Hematopoietic multipotent progenitor cell (in vitro differentiated cells): Measurements from ENCODE around the gene RALB. TPM values are rescaled to one million over a fixed set of nuclear protein-coding genes. Genes with fewer than 3 reads are reported as not detected.
"Not testable (repeated sequence)": the region's sequence is repeated elsewhere in the genome, so short reads cannot be mapped to it uniquely, and the experiment has no call there.

Experiments
- DNase-seq, 3 donors: peaks; one replicate each; pipeline ENCODE4 v3.0.0-alpha.2; 2011 to 2015; ENCODE audit warnings: low read depth in 2 of 3, low spot score in 2 of 3
- total RNA-seq: library from RNA; depleted of rRNA; stranded (reverse); fragments of >200 nt; gene quantifications from one replicate; pipeline ENCODE4 v1.2.3, GENCODE V29; 2012

Gene RALB
- total RNA-seq, 1 donor = 32.6 TPM

DNA sequence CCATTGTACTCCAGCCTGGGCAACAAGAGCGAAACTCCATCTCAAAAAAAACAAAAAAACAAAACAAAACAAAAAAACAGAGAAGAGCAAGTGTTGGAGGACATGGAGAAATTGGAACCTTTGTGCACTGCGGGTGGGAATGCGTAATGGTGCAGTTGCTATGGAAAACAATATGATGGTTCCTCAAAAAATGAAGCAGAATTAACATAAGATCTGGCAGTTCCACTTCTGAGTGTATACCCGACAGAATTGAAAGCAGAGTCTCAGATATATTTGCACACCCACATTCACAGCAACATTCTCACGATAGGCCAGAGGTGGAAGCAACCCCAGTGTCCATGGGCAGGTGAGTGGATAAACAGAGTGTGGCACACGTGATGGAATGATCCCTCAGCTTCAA, 11.0 kb upstream of the RALB start:
- DNase-seq = no peak

DNA sequence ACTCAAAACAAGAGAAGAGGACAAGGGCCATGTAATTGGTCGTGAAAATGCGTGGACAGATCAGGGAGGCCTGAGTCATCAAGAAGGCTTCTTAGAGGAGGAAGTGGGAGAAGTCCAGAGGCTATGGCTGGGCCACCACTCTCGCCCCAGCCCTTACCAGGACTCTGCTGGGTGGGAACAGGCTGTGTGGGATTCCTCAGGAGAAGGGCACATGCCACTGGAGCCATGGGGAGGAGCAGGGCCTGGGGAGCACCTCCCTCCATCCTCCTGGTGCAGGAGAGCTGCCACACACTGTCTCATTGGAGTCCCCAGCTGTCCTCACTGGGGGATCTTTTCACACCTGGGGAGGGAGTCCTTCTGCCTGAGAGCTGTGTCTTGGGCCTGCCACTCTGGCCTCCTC, 9.4 kb upstream of the RALB start:
- no peak for DNase-seq

DNA sequence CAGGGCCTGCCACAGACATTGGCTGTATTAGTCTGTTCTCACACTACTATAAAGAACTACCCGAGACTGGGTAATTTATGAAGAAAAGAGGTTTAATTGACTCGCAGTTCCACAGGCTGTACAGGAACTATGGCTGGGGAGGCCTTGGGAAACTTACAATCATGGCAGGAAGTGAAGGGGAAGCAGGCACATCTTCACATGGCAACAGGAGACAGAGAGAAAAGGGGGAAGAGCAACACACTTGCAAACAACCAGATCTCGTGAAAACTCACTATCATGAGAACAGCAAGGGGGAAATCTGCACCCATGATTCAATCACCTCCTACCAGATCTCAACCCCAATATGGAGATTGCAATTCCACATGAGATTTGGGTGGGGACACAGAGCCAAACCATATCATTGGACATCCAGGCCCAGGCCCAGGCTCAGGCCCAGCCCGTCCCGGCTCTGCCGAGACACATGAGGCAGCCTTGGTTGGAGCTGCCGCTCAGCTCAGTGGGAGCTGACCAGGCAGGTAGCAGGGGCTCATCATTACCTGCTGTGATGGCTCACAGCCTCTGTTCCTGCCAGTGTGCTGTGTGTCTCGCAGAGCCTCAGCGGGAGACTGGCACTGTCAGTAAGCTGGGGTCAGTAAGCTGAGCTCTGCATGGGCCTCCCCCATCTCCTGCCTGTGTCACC, 8.6 kb upstream of the RALB start:
- no peak for DNase-seq

DNA sequence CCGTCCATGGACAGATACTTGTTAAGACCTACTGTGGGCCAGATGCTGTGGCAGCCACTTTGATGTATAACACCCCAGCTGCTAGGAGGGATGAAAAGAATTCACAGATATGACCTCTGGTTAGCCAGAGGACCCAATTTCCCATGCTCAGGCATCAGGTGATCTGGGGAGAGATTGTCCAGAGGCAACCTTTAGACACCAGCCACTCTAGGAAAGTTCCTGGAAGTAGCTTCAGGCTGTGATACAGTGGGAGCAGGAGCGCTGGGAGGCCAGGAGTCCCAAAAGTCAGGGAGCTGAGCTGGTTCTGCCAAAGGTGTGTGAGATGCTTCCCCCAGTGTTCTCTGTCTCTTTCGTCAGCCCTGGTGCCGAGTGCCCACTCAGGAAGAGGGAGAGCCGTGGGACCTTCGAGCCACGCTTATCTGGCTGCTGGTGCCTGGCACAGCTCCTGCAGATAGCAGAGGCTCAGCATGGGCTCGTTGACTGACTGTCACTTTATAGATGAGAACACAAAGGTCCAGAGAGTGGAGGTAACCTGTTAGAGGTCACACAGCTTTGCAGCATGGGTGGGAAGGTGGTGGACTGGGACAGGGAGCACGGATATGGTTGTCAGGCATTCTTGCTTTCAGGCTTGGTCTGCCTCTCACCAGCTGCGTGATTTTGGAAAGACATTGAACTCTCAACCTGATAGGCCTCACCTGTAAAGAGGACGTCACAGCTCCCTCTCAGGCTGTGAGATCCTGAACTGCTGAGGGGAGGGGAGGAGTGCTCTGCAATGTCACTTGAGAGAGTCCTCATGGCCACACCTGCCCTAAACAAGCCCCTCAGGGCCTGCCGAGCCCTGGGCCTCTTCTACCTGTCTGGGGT, 7.8 kb upstream of the RALB start:
- no peak for DNase-seq

DNA sequence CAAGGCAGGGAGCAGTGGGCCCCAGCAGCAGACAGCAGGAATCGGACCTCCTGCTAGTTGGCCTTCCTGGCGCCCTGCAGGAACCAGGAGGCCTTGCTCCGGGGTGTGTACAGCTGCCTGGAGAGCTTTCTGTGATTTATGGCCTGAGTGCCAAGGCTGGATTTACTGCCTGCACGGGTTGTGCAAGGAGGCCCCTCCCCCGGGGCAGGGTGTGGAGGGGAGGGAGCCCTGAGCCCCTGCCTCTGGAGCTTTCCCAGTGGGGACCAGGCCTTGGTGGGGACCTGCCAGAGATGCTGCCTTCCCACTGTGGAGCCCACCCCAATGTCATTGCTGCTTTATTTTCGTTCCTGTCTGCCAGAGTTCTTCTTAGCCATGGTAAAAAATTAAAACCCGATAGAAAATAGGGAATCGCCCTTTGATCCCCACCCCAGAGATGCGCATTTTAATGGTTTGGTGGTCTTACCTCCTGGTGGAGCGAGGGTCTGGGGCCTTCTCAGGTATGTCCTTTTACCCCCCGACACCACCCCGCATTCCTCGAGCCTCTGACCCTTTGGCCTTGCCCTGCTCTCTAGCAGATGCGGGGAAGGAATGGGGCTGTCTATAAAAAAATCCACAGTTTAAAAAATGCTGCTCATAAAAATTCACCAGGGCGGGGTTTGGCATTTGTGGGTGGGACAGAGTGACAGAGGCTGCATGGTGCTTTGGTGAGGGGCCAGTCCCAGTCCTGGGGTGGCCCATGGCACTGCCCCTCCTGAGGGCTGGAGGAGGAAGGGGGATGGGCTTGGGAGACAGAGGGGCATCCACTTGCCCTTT, 6.9 kb upstream of the RALB start:
- DNase-seq = peak in 1 of 3 donors; percentile 49

DNA sequence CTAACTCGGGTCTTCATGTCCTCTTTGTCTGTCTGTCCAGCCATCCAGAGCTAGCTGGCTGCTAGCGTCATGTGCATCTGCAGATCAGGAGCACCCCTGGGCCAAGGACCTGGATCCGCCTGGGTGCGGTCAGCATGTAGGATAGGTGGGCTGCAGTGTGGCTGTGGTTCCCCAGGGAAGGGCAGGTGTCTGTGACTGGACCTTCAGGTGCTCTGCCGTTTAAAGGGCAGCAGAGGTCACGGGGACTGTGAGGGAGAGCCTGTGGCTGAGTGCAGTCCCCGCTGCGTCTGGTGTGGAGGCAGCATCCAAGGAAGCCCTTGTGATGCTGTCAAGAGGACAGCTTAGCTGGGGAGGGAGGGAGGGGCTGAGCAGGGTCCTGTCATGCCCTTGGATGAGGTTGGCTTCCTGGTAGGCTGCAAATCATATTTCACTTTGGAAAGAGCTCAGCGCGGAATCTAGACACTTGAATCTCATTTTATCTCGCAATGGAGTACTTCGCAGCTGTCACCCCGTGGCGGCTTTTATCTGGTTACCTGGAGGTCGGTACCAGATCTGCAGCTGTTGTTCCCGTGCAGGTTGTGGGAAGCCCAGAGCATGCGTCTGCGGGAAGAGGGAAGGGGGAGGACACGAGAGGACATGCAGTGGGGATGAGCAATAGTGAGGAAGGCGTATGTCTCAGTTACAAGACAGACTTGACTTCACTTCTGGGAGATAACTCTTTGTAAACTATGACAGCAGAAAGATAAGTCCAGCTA, 5.9 kb upstream of the RALB start:
- DNase-seq = no peak

DNA sequence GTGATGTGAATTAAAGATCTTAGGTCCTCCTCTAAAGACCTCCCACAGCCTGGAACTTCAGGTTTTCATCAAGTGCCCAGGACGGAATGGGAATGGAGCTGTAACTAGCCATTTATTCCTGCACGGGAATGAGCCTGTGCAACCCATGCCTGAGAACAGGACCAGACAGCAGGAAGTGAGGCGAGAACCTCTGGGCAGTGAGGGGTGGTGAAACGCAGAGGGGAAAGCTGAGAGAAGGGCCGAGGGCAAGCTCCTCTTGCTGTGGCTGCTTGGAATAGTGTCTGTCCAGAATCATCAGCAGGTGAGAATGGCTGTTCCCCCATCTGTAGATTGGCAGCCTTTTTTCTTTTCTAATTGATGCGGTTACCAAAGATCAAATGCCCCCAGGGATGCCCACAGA, 4.8 kb upstream of the RALB start:
- DNase-seq = no peak

DNA sequence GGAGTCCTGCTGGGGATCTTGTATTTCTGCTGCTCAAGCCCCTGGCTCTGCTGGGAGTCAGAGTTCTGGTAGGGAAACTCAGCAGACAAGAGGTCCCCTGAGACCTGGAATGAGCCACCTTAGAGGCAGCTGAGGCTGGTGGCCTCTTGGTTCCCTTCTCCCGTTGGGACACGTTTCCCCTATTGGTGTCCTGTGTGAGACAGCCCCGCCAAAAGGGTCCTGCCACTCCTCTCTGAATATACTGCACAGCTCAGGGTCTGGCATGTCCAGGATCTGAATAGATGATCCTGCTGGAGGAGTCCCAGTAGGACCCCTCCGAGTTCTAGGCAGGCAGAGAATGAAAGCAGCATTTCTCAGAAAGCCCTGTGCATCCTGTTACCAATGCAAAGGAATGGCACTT, 2.0 kb upstream of the RALB start:
- DNase-seq = no peak

DNA sequence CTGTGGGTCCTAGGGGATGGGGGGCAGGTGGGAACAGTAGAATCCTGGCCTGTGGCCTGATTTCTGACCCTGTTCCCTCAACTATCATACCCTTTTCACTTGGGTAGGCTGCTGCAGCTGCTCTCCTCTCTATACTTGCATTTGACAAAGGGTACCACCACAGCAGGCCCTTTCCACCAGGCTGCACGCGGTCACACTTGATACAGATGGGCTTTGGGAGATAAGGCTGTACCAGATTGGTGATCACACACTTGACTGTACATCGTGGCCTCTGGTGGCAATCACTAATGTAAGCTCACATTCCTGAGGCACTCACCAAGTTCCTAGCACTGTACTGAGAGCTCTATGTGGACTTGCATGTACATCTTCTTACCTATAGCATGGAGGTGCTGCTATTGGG, 1.6 kb upstream of the RALB start:
- DNase-seq = peak in 1 of 3 donors; percentile 34

DNA sequence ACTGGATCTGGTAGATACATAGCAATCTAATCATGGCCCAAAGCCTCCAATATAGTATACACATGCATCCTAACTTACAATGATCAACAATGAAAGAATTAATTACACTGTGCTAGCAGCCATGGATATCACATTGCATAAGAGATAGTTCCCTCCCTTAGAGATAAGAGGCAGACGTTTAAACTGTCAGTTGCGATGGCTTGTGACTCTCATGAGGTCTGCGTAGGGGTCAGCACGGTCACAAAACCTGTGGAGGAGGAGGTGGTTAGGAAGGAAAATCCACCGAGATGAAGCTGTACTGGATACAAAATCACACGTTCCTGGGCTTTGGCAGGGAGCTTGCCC, 800 bp upstream of the RALB start:
- no peak for DNase-seq

DNA sequence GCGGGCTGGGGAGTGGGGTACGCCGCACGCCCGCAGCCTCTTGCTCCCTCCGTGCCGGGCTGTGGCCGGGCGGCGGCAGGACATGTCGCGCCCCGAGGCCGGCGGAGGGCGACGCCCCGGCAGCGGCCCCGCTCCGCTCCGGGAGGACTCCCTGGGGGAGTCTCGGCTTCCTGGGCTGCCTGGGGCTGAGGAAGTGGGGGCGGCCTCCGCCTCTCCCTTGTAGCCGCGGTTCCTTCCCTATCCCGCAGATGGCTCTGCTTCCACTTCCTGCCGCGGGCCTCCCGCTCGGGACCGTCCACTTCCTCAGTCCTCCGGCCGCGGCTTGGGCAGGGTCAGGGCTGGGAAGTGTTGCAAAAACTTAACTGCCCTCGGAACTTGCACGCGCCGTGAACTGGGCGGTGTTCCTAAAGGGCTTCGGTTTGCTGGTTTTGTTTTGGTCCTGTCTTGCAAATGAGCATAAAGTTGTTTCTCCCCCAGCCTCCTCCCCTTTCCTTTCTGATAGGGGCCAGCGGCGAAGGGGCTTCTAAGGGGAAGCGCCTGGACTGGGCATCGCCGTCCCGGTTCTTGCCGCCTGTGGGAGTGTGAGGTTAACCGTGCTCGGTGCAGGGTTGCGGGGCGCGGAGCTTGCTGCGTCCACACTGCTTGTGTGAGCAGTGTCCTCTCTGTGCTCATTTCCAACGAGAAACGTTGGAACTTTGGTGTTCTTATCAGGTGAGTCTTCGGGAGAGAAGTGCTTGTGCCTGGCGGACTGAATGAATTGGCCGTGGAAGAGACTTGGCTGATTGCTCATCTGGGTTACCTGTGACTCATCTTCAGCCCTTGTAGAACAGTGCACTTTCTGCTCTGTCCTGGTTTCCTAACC, 600 bp downstream of the RALB start:
- peak in 2 of 3 donors; percentile 42 to 51 for DNase-seq

DNA sequence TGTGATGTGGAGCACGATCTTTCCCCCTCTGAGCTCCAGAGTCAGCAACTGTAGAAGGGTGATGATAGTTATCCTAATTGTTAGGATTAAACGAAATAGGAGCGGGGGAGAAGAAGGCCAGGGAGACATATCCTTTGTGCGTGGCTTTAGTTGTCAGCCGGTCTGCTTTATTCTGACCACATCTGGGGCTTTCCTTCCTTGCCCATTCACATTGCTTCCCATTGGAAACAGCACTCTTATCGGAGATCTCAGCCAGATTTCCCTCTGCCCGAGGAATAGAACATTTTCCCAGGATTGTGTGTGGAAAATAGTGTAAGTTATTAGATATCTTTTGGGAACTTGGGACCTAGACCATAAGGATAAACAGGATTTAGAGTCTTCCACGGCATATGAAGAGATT, 1.5 kb downstream of the RALB start:
- DNase-seq = no peak

DNA sequence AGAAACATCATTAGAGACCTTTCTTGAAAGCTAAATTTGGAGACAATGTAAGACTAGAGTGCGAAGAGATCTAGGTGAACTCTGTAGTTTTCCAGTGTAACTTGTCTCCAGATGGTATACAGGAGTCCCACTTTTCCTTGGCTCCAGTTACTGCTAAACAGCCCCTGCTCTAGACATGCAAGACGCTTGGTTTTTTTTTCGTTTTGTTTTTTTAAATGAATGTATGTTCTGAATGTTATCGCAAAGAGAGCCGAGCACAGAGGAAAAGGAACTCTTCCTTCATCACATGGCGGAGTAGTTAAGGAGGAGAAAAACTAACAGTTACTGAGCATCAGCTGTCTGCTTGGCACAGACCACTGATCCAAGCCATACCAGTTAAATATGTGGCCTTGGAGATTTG, 2.4 kb downstream of the RALB start:
- DNase-seq = no peak

DNA sequence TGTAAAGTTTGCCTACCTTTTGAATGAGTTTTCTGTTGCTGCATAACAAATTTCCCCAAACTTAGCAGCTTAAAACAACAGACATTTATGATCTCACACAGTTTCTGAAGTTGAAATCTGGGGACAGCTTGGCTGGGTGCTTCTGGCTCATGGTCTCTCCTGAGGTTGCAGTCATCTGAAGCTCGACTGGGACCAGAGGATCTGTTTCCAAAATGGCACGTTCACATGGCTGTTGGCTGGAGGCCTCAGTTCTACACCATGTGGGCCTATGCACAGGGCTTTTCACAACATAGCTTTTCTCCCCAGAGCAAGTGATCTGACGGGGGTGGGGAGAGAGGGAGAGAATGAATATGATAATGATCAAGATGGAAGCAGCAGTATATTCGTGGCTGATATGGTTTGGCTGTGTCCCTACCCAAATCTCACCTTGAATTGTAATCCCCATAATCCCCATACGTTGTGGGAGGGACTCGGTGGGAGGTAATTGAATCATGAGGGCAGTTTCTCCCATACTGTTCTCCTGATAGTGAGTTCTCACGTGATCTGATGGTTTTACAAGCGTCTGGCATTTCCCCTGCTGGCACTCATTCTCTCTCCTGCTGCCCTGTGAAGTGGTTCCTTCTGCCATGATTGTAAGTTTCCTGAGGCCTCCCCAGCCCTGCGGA, 3.5 kb downstream of the RALB start:
- no peak for DNase-seq

DNA sequence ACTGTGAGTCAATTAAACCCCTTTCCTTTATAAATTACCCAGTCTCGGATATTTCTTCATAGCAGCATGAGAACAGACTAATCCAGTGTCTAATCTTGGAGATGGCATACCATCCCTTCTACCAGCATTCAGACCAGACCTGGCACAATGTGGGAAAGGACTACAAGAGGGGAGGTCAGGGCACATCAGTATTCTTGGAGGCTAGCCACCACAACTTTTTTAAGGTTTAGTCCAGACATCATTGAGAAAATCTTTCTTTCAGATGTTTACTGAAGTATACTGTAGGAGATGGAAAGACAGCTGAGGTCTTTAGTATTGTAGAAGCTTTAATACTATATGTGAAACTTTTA, 4.0 kb downstream of the RALB start:
- DNase-seq = no peak

DNA sequence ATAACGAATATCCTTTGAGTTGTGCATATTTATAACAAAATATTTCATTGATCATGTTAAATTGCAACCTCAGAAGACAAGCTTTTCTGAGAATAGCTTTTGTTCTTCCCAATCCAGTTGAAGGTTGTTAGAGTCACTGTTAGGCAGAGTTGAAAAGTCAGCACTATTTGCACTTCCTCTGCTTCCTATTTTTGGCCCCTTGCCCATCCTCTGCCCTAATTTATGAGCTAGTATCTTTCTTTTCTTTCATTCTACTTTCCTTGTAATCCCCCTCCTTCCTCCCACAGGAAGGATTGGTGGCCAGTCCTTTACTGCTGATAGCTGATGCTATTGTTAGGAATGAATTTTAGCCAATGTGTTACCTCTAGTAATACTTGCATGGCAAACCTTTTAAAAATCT, 4.9 kb downstream of the RALB start:
- peak in 2 of 3 donors; percentile 51 to 59 for DNase-seq

DNA sequence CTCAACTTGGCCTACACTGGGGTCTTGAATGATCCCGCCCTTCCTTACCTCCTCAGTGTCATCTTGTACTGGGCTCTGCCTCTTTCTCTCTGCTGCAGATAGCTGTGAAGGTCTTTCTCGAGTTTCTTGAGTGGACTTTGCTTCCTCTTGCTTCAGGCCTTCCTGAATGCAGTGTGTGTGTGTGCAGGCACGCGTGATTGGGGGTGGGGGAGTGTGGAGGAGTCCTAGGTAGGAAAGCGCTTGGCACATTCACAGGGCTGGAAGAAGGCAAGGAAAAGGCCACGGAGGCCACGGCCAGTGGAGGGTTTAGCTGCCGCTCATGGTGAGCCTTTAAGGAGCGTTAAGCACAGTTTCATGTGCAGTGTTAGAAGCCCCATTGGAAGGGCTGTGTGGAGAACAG, 5.5 kb downstream of the RALB start:
- DNase-seq = no peak

DNA sequence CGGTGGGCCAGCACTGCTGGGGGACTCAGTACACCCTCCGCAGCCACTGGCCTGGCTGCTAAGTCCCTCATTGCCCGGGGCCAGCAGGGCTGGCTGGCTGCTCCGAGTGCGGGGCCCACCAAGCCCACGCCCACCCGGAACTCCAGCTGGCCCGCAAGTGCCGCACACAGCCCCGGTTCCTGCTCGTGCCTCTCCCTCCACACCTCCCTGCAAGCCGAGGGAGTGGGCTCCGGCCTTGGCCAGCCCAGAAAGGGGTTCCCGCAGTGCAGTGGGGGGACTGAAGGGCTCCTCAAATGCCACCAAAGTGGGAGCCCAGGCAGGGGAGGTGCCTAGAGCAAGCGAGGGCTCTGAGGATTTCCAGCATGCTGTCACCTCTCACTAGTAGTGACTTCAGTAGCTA, 7.3 kb downstream of the RALB start:
- DNase-seq = not testable (repeated sequence)

DNA sequence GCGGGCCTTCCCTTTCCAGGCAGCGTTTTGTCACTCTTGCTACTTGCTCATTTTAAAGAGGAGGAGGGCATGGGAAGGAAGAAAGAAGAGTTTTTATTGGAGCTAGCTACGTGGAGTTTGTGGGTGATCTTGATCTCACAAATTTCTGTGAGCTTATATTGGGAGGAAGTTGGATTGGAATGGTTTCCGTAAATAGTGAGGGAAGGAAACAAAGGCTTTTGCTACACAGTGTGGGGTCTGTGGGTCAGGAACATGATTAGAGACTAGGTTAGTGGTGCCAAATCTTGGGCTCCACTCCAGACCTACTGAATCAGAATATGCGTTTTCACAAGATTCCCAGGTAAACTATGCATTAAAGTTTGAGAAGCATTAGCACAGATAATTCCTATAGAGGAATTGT, 8.1 kb downstream of the RALB start:
- DNase-seq = no peak
